HG03095 (cell line): ENCODE data around the gene PEG3.

Experiments used
- ATAC-seq: cut with Tn5 transposase; IDR thresholded peaks from one replicate; pipeline ENCODE4 v1.9.1; 2021; ENCODE audit warnings: moderate library complexity; ENCODE audit not compliant: unreplicated experiment

Gene PEG3

GRCh38 chr19:56811480-56811879 is 29.0 kb downstream of the PEG3 start:
- no peak for ATAC-seq

GRCh38 chr19:56810260-56810659 is 30.3 kb downstream of the PEG3 start:
- no peak for ATAC-seq

- no peak for ATAC-seq
Measured at GRCh38 chr19:56808717-56809392, 31.7 kb downstream of the PEG3 start.

GRCh38 chr19:56806639-56807038 is 33.9 kb downstream of the PEG3 start:
- ATAC-seq: no peak
